Ishikawa (cell line): ENCODE measurements around the gene DMAC2.

Experiments used
- CEBPB ChIP-seq: IDR thresholded peaks from 2 replicates; pipeline ENCODE4 v1.6.1; 2012
- CREB1 ChIP-seq: IDR thresholded peaks from 2 replicates; pipeline ENCODE4 v1.6.1; 2012; ENCODE audit warnings: low read depth
- EGR1 ChIP-seq: IDR thresholded peaks from 2 replicates; pipeline ENCODE4 v1.6.1; 2012
- EP300 ChIP-seq: IDR thresholded peaks from 2 replicates; pipeline ENCODE4 v1.6.1; 2012; ENCODE audit warnings: borderline replicate concordance
- FOXM1 ChIP-seq: IDR thresholded peaks from 2 replicates; pipeline ENCODE4 v1.6.1; 2012; ENCODE audit warnings: low read depth, borderline replicate concordance
- NFIC ChIP-seq: IDR thresholded peaks from 2 replicates; pipeline ENCODE4 v1.6.1; 2012
- RAD21 ChIP-seq: IDR thresholded peaks from 2 replicates; pipeline ENCODE4 v1.6.1; 2012; ENCODE audit warnings: low read depth
- TAF1 ChIP-seq: IDR thresholded peaks from 2 replicates; pipeline ENCODE4 v1.6.1; 2012; ENCODE audit warnings: low read depth, mild to moderate bottlenecking
- TCF12 ChIP-seq: IDR thresholded peaks from 2 replicates; pipeline ENCODE4 v1.6.1; 2012; ENCODE audit warnings: low read depth
- TEAD4 ChIP-seq: IDR thresholded peaks from 2 replicates; pipeline ENCODE4 v1.6.1; 2012
- YY1 ChIP-seq: IDR thresholded peaks from 2 replicates; pipeline ENCODE4 v1.6.1; 2012; ENCODE audit warnings: low read depth
- ZBTB7A ChIP-seq: IDR thresholded peaks from 2 replicates; pipeline ENCODE4 v1.6.1; 2012; ENCODE audit warnings: low read depth
- TF ChIP-seq, protein P1 (sequence below): IDR thresholded peaks from 2 replicates; pipeline ENCODE4 v1.6.1; 2012
- TF ChIP-seq, protein P2 (sequence below): IDR thresholded peaks from 2 replicates; pipeline ENCODE4 v1.6.1; 2012; ENCODE audit warnings: low read depth, mild to moderate bottlenecking
- TF ChIP-seq, protein P3 (sequence below): IDR thresholded peaks from 2 replicates; pipeline ENCODE4 v1.6.1; 2012

DMAC2 gene

DNA sequence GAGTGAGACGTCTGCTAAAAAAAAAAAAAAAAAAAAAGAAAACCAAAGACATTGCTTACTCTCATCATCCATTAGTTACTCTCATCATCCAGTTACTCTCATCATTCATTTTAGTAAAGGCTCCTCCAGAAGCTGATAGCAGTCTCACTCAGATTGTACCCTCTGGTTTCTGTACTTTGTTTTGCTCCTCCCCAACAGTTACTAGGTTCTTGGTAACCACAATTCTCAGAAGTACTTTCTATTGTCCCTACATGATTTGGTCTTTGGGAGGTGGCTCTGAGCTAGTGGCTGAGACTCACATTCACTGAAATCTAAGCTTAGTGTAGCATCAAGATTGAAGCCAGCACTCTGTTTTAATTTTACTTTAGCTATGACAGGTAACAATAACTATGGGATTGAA lies 17.5 kb upstream of the DMAC2 start:
- TF ChIP-seq CEBPB (no peak), CREB1 (no peak), EP300 (no peak), TEAD4 (no peak), TCF12 (no peak), FOXM1 (no peak), EGR1 (no peak), NFIC (no peak), TAF1 (no peak), RAD21 (no peak), ZBTB7A (no peak), YY1 (no peak)
- TF ChIP-seq, protein P1, sequence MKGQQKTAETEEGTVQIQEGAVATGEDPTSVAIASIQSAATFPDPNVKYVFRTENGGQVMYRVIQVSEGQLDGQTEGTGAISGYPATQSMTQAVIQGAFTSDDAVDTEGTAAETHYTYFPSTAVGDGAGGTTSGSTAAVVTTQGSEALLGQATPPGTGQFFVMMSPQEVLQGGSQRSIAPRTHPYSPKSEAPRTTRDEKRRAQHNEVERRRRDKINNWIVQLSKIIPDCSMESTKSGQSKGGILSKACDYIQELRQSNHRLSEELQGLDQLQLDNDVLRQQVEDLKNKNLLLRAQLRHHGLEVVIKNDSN = no peak
- TF ChIP-seq, protein P2, sequence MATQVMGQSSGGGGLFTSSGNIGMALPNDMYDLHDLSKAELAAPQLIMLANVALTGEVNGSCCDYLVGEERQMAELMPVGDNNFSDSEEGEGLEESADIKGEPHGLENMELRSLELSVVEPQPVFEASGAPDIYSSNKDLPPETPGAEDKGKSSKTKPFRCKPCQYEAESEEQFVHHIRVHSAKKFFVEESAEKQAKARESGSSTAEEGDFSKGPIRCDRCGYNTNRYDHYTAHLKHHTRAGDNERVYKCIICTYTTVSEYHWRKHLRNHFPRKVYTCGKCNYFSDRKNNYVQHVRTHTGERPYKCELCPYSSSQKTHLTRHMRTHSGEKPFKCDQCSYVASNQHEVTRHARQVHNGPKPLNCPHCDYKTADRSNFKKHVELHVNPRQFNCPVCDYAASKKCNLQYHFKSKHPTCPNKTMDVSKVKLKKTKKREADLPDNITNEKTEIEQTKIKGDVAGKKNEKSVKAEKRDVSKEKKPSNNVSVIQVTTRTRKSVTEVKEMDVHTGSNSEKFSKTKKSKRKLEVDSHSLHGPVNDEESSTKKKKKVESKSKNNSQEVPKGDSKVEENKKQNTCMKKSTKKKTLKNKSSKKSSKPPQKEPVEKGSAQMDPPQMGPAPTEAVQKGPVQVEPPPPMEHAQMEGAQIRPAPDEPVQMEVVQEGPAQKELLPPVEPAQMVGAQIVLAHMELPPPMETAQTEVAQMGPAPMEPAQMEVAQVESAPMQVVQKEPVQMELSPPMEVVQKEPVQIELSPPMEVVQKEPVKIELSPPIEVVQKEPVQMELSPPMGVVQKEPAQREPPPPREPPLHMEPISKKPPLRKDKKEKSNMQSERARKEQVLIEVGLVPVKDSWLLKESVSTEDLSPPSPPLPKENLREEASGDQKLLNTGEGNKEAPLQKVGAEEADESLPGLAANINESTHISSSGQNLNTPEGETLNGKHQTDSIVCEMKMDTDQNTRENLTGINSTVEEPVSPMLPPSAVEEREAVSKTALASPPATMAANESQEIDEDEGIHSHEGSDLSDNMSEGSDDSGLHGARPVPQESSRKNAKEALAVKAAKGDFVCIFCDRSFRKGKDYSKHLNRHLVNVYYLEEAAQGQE = no peak
- TF ChIP-seq, protein P3, sequence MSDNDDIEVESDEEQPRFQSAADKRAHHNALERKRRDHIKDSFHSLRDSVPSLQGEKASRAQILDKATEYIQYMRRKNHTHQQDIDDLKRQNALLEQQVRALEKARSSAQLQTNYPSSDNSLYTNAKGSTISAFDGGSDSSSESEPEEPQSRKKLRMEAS = no peak

DNA sequence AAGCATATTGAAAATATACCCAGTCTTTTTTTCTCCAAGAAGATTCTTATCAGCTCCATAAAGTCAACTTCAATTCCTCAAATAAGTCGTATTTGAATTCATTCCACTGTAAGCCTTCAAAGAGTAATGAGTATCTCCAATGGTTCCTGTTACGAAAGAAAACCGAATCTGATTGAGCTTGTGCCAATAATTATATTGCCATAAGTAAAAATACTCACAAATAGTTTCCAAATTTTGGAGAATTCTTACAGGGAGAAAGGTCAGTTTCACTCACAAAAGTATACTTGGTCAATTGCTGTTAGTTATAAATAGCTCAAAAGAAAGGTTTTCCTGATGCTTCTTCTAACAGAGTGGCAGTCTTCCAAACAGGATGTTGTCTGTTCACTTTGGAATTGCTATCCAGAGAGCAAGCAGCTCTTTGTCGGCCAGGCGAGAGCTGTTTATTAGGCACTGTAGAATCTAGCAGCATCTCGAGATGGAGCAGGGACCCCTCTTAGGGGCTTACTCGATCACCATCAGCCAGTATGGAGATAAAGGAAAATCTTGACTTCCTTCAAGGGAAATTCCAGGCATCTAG lies 16.7 kb upstream of the DMAC2 start:
- TF ChIP-seq CREB1 = no peak
- TF ChIP-seq FOXM1 = no peak
- TF ChIP-seq CEBPB = no peak
- TF ChIP-seq, protein P2 = no peak
- no peak for TF ChIP-seq YY1
- no peak for TF ChIP-seq TEAD4
- TF ChIP-seq, protein P1 = no peak
- TF ChIP-seq, protein P3 = no peak
- no peak for TF ChIP-seq NFIC
- TF ChIP-seq TAF1 = no peak

DNA sequence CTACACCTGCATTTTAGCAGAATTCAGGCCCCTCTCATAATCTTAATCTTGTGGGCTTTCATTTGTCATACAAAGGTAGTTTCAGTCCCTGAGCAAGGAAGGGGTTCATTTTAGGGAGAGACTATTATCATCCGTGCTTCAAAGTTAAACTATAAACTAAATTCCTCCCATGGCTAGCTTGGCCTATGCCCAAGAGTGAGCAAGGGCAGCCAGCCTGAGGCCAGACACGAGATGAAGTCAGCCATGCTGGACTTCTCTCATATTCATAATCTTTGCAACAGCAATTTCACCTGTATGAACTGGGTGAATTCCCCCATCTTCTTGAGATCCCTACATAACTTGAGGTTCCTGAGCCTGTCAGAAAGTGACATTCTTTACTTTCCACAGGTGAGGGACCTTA lies 16.2 kb upstream of the DMAC2 start:
- no peak for TF ChIP-seq ZBTB7A
- no peak for TF ChIP-seq FOXM1
- TF ChIP-seq YY1 = no peak
- TF ChIP-seq, protein P2 = no peak
- no peak for TF ChIP-seq CREB1
- no peak for TF ChIP-seq RAD21
- TF ChIP-seq EGR1 = no peak
- TF ChIP-seq, protein P3 = no peak
- TF ChIP-seq, protein P1 = no peak
- TF ChIP-seq TCF12 = no peak
- TF ChIP-seq EP300 = no peak
- TF ChIP-seq NFIC = no peak

DNA sequence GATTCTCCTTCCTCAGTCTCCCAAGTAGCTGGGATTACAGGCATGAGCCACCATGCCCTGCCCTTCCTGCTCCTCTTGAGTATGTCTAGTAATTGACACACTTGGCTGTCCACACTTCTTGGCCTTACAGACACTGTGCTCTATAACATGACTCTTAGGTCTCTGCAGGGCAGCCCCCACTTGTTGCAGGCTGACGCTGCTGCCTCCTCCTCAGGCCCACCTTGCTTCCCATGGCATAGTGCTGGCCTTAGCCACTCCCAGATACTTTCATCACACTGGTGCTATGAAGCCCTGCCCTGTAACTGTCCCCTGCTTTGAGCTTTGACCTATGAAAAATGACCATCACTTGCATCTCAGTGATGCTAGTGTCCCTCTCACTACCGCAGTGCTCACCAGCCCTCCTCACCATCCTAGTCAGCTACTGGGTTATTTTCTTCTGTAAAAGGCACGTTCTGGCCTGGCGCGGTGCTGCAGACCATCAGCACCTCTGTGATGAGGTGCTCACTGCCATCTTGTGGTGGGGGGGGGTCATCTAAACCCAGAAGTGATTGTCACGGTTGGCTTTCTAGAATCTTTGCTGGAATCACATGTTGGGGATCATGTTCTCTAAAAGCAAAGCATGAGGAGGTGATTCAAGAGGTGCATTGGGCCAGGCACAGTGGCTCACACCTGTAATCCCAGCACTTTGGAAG lies 13.0 kb upstream of the DMAC2 start:
- TF ChIP-seq CEBPB (no peak), CREB1 (no peak), TAF1 (no peak), ZBTB7A (no peak), YY1 (no peak), EGR1 (no peak), TCF12 (no peak), EP300 (no peak), RAD21 (no peak), NFIC (no peak), FOXM1 (no peak), TEAD4 (no peak)
- TF ChIP-seq, protein P3 = no peak
- TF ChIP-seq, protein P1 = no peak
- TF ChIP-seq, protein P2 = no peak
